Adrenal gland (tissue), 5 donors: ENCODE measurements around the gene PSMB11.

Experiments
- POLR2A ChIP-seq, 2 donors: fragments of 450-650 bp; IDR thresholded peaks; one replicate each; pipeline ENCODE4 v1.6.1; 2017; ENCODE audit warnings: antibody characterized with exemption in 2 of 2, mild to moderate bottlenecking in 2 of 2, moderate library complexity in 1 of 2
- TF ChIP-seq, protein P1 (sequence below), 6 experiments: fragments of 450-650 bp in 4 of 6; fragments of 200-600 bp in 2 of 6; sonication (generic) in 1 of 6; IDR thresholded peaks; 1 replicate in 5 of 6; 2 replicates in 1 of 6; pipeline versions ENCODE4 v1.5.1 to v1.8.0; 2016 to 2021; ENCODE audit warnings: antibody characterized with exemption in 6 of 6, mild to moderate bottlenecking in 2 of 6, moderate library complexity in 1 of 6
- donor health status: DM: no; HTN: no; CAD: no.

DNA sequence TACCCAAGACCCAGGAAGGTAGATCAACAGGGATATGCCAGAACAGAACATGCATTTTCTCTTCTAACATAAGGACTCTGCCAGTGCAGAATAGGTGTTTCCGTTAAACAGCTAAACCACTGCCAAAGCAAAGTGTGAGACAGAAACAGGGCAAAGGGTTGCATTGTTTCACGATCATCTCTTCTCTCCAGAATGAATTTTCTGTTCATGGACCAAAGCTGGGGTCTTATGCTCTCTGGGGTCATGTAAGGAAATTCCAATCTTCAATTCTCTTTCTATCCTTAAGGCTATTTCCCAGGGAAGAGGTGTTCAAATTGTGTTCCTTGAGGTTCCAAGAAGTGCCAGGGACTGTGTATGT is 18.2 kb upstream of the PSMB11 start:
- TF ChIP-seq, protein P1, sequence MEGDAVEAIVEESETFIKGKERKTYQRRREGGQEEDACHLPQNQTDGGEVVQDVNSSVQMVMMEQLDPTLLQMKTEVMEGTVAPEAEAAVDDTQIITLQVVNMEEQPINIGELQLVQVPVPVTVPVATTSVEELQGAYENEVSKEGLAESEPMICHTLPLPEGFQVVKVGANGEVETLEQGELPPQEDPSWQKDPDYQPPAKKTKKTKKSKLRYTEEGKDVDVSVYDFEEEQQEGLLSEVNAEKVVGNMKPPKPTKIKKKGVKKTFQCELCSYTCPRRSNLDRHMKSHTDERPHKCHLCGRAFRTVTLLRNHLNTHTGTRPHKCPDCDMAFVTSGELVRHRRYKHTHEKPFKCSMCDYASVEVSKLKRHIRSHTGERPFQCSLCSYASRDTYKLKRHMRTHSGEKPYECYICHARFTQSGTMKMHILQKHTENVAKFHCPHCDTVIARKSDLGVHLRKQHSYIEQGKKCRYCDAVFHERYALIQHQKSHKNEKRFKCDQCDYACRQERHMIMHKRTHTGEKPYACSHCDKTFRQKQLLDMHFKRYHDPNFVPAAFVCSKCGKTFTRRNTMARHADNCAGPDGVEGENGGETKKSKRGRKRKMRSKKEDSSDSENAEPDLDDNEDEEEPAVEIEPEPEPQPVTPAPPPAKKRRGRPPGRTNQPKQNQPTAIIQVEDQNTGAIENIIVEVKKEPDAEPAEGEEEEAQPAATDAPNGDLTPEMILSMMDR (IDR thresholded peaks at IDR 0.05), result no peak
- no peak for TF ChIP-seq POLR2A (IDR thresholded peaks at IDR 0.05)
